HepG2 (cell line): ENCODE measurements around the gene EBF3.

Experiments used
- BCL6 ChIP-seq: IDR thresholded peaks from 2 replicates; pipeline ENCODE4 v1.6.1; 2016; ENCODE audit warnings: missing genetic modification reagents, missing compliant biosample characterization
- DNMT1 ChIP-seq: sonication (generic); formaldehyde crosslinking; IDR thresholded peaks from 2 replicates; pipeline ENCODE4 v1.5.1; 2020; ENCODE audit warnings: mild to moderate bottlenecking, missing genetic modification reagents
- HDAC2 ChIP-seq: sonication (generic); formaldehyde crosslinking; IDR thresholded peaks from 2 replicates; pipeline ENCODE4 v1.4.0; 2020; ENCODE audit warnings: missing genetic modification reagents
- HNRNPLL ChIP-seq: fragments of 200-400 bp; formaldehyde crosslinking; IDR thresholded peaks from 2 replicates; pipeline ENCODE4 v1.6.1; 2017; ENCODE audit warnings: mild to moderate bottlenecking, low read depth, low read length; ENCODE audit not compliant: poor library complexity, severe bottlenecking
- SIN3B ChIP-seq: fragments of 150-350 bp; IDR thresholded peaks from 2 replicates; pipeline ENCODE4 v1.6.1; 2014; ENCODE audit warnings: low read length
- ZNF24 ChIP-seq: fragments of 450-650 bp; IDR thresholded peaks from 2 replicates; pipeline ENCODE4 v1.6.1; 2017; ENCODE audit warnings: antibody characterized with exemption, mild to moderate bottlenecking
- ZNF263 ChIP-seq: sonication (generic); formaldehyde crosslinking; IDR thresholded peaks from 2 replicates; pipeline ENCODE4 v1.4.0; 2020; ENCODE audit warnings: missing genetic modification reagents
- TF ChIP-seq, protein P1 (sequence below): IDR thresholded peaks from 2 replicates; pipeline ENCODE4 v1.6.1; 2012; ENCODE audit warnings: inconsistent platforms
- TF ChIP-seq, protein P2 (sequence below): sonication (generic); formaldehyde crosslinking; IDR thresholded peaks from 2 replicates; pipeline ENCODE4 v1.8.1; 2023; ENCODE audit warnings: mild to moderate bottlenecking, moderate library complexity, missing genetic modification reagents

DNA sequence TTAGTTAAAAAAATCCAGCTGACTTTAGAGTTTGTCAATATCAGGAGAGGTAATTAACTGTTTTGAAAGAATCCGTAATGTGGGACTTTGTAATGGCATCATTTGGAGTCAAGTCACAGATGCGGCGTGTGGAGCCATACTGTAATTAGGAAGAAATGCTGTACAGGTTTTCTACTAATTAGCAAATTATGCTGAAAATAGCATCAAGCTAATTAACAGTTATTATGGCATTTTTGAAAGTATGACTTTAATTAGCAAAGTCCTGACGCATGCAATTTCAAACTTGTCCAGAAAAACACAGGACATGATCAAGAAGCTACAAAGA lies 68.3 kb downstream of the EBF3 start:
- TF ChIP-seq, protein P1, sequence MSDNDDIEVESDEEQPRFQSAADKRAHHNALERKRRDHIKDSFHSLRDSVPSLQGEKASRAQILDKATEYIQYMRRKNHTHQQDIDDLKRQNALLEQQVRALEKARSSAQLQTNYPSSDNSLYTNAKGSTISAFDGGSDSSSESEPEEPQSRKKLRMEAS, result no peak
- TF ChIP-seq DNMT1 (CRISPR knock-in tag) (no peak), SIN3B (no peak), HDAC2 (CRISPR knock-in tag) (no peak), BCL6 (CRISPR knock-in tag) (no peak), ZNF24 (no peak), HNRNPLL (no peak), ZNF263 (CRISPR knock-in tag) (no peak)
- TF ChIP-seq, protein P2, sequence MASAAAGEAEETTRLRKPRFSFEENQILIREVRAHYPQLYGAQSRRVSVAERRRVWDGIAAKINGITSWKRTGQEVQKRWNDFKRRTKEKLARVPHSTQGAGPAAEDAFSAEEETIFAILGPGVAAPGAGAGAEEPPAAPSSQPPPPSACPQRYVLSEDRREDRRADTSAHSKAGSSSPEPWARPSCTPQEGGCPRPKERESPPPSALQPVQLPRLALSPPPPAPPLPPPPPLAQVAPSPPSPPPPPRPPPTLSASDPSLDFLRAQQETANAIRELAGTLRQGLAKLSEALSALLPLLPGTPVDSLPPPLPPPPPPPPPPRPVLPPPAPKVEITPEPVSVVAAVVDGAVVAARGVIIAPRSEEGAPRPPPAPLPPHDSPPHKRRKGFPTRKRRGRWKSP (CRISPR knock-in tag), result no peak
